ENCODE results near the gene TFDP3.

TFDP3 gene, protein sequence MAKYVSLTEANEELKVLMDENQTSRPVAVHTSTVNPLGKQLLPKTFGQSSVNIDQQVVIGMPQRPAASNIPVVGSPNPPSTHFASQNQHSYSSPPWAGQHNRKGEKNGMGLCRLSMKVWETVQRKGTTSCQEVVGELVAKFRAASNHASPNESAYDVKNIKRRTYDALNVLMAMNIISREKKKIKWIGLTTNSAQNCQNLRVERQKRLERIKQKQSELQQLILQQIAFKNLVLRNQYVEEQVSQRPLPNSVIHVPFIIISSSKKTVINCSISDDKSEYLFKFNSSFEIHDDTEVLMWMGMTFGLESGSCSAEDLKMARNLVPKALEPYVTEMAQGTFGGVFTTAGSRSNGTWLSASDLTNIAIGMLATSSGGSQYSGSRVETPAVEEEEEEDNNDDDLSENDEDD

DNA sequence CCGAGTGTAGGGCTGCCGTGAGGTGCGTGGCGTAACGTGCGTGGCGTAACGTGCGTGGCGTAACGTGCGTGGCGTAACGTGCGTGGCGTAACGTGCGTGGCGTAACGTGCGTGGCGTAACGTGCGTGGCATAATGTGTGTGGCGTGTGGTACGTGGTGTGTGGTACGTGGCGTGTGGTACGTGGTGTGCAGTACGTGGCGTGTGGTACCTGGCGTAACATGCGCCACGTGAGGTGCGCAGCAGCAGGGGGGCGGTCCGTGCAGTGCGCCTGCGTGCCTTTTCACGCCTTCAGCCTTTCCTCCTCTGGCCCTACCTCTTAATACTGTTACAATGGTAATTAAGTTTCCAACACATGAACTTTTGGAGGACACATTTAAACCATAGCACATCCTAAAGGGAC is at the start of gene TFDP3:
TSS of gene TFDP3 (minus strand) at position 26 of the 400 bp plus-strand sequence. CDS start 95 bp downstream, outside the sequence.
- DNase-seq = no peak

DNA sequence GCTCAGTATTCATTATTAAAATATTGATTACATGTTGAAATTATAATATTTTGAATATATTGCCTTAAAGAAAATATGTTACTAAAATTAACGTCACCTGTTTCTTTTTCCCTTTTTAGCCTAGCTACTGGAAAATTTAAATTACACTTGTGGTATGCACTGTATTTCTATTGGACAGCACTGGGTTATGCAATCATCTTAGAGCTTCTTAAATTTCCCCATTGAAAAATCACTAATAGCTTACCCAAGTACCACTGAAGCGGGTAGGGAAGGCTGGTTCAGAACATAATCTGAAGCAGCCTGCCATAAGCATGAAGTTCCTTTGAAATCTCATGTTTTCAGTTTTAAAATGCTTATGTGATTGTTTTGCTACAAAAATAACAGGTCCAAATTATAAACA is 49.5 kb upstream of the TFDP3 start:
- no peak for DNase-seq

DNA sequence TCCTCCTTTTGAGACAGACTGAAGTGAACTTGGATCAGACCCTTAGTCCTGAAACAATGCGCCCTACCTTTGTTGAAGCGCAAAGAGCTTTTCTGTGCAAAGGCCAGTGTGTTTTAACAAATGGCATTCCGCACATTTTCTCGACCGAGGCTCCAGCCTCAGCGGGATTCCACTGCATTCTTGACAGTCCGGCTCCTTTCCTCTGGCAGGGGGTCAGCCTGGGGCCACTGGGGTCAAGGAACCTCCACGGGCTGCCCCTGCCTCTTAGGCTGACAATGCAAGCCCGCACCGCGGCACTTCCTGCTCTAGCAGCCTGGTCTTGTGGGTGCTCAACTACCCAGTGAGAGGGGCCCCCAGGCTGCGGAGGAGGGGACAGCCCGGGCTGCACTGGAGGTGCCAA is 47.2 kb upstream of the TFDP3 start:
- no peak for DNase-seq

- no peak for DNase-seq
Measured at GRCh38 chrX:133258481-133258880, 40.3 kb upstream of the TFDP3 start.

DNA sequence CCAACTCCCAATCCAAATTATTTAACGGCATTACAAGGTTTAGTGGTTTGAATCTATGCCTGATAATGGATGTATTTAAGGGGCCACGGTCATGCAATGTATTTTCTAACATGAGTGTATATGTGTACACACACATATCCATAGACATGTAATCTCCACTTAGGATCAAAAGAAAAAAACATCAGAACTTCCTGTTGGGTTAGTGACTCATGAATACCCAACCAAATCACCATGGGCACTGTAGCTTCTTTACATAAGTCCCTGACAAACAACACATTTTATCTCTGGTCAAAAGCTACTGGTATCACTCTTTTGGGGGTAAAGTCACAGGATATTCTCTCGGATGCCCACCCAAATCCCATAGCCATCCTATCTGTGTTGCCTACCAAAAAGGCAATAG is 36.5 kb upstream of the TFDP3 start:
- no peak for DNase-seq

DNA sequence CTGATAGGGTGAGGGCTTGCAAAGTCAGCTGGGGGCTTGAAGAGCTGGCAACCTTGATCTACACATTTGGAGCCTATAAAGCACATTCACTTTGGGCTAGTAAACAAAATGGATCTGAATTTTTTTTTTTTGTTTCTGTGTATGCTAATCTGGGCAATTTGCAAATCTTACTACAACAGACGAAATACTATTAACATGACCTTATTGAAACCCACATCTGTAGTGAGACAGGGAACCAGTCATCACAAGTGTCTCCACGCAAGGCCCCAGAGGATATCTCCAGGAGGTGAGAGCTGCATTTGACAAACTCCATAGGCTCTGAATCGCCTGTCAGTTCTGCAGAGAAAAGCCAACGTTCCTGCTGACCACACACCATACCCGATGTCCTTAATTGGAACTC is 33.0 kb upstream of the TFDP3 start:
- DNase-seq = no peak

DNA sequence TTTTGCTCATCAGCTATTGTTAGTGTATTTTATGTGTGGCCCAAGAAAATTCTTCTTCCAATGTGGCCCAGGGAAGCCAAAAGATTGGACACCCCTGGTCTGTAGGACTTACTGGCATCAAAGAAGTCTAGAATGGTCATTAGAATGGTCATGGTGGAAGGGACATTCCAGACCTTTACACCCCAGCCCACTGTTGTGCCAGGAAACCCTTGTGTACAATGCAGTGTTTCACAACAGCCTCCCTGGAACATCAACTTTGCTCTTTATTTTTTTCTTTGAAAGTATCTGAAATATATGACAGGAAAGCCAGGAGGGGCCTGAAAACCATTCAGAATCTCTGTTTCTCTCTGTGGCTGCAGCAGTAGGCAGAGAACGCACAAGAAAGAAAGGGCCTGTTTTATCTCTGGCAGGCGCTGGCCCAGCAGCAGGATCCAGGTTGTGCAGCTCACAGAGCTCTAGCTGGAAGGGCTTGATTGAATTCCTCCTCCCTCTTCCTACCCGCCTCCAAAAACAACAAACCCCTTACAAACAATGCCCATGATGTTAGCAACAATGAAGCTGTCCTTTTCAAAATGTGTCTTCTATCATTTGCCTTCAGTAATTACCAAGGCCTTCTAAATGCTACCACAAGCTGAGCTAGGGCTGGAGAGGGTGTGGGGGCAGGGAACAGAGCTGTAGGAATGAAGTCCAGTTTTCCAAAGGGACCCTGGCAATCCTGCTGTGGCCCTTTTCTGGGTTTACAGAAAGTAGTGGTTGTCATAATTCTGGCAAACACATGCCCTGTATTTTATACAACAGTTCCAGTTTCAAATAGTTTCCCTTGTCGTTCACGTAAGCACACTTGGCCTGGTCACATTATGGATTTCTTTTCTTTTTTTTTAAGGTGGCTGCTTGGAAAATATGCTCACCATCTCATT is 32.3 kb upstream of the TFDP3 start:
- no peak for DNase-seq

- DNase-seq = no peak
Measured at GRCh38 chrX:133249266-133250058, 31.3 kb upstream of the TFDP3 start.

DNA sequence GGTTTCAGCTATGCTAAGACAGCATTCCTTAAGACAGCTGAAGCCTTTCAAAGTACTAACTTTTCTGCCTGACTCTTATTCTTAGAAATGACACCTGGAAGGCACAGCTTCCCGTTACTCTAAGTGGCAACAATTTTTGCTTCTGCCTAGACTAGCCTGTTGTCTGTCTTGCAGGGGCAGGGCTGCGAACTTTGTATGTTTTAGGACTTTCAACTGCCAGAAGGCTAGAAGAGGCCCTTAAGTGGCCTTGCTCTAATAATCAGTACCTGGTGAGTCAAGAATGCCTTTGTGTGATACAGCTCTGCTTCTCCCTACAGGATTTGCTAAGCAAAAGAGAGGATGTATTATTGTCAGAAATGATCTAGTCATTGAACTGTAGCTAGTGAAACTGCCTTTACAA is 30.0 kb upstream of the TFDP3 start:
- no peak for DNase-seq

DNA sequence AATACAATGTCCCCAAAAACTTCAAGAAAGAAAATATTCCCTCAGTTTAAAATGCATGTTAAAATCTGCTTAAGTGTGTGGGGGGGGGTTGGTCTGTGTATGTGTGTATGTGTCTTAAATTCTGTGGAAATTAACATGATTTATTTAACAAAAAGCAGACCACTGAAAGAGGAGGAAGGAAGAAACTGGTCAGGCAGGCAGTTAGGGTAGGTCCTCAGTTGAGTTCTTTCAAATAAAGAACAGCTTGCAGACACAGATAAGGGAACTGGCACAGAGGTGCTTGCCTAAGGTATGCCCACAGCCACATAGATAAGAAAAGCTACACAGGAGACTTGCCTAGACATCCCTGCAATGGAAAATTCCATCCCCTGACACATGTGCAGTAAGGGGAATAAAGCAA is 28.8 kb upstream of the TFDP3 start:
- DNase-seq = no peak

GRCh38 chrX:133235830-133236229 is 17.7 kb upstream of the TFDP3 start:
- DNase-seq = no peak

DNA sequence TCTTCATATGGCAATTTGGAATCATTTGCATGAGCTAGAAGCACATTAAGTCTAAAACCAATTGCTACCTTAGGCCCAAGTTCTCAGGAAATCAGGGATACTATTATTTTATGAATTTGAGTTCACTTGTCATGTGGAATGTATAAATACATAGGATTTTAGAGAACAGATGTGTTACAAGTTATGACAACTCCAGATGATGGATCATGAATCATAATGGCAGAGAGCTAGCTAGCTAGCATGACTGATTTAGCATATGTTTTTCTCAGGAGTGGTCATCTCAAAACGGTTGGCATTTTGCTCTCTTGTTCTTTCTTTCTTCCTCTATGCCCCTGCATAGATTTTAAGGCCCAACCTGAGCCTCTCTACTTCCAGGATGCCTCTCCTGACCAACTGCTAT is 14.2 kb upstream of the TFDP3 start:
- no peak for DNase-seq

GRCh38 chrX:133229361-133229760 is 11.2 kb upstream of the TFDP3 start:
- no peak for DNase-seq

GRCh38 chrX:133215747-133216146 is 2.4 kb downstream of the TFDP3 start:
- no peak for DNase-seq

DNA sequence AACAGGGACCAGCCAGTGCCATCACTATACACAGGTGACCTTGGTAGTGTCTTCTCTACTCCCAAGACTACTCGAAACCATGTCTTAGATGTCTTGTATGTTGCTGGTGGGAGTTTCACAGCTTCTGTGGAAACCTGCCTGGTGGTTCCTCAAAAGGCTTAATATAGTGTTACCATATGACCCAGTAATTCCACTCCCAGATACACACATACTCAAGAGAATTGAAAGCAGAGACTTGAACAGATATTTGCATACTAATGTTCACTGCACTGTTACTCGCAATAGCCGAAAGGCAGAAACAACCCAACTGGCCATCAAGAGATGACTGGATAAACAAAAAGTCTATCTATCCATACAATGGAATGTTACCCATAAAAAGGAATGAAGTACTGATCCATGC is 3.1 kb downstream of the TFDP3 start:
- DNase-seq = no peak

GRCh38 chrX:133214301-133214700 is 3.9 kb downstream of the TFDP3 start:
- no peak for DNase-seq

DNA sequence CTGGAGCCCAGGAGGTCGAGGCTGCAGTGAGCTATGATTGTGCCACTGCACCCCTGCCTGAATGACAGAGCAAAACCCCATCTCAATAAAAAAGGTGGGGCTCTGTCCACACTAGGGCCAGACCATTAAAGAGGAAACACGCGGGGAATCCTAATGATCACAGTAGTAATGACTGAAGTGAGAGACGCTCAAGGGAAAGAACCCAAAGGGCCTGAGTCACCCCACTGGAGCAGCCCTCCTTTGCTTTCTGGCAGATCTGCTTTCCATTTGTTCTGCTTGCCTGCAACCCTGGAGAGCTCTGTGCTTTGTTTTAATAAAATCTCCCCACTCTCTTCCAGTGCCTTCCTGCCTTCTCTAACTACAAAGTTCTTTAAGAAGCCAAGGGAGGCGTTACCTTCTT is 5.0 kb downstream of the TFDP3 start:
- no peak for DNase-seq

- no peak for DNase-seq
Measured at GRCh38 chrX:133207751-133208150, 10.4 kb downstream of the TFDP3 start.

DNA sequence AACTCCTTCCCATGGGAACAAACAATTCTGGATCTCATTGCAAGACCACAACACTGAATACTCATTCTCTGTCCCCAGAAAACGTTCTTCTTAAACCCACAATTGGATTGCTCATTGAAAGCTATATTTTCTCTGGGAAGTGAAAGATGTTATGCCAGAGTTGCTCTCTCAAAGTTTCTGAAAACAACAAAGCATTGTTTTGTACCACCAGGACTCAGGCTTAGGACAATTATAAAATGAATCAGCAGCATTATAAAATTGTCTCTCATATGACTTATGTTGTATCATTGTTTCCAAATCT is 26.5 kb downstream of the TFDP3 start:
- DNase-seq = no peak

- DNase-seq = no peak
Measured at GRCh38 chrX:133190877-133191738, 27.0 kb downstream of the TFDP3 start.

- no peak for DNase-seq
Measured at GRCh38 chrX:133189195-133189594, 29.0 kb downstream of the TFDP3 start.

- DNase-seq = no peak
Measured at GRCh38 chrX:133188631-133189030, 29.5 kb downstream of the TFDP3 start.
